ENCODE results near the gene CRYBG2.

CRYBG2 gene

DNA sequence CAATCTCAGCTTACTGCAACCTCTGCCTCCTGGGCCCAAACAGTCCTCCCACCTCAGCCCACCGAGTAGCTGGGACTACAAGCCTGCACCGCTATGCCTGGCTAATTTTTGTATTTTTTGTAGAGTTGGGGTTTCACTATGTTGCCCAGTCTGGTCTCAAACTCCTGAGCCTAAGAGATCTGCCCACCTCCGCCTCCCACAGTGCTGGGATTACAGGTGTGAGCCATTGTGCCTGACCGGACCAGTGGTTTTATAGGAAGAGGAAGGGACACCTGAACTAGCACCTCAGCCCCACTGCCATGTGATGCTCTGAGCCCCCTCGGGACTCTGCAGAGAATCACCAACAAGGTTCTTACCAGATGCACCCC lies 4.1 kb downstream of the CRYBG2 start:
- TF ChIP-seq, protein P1, sequence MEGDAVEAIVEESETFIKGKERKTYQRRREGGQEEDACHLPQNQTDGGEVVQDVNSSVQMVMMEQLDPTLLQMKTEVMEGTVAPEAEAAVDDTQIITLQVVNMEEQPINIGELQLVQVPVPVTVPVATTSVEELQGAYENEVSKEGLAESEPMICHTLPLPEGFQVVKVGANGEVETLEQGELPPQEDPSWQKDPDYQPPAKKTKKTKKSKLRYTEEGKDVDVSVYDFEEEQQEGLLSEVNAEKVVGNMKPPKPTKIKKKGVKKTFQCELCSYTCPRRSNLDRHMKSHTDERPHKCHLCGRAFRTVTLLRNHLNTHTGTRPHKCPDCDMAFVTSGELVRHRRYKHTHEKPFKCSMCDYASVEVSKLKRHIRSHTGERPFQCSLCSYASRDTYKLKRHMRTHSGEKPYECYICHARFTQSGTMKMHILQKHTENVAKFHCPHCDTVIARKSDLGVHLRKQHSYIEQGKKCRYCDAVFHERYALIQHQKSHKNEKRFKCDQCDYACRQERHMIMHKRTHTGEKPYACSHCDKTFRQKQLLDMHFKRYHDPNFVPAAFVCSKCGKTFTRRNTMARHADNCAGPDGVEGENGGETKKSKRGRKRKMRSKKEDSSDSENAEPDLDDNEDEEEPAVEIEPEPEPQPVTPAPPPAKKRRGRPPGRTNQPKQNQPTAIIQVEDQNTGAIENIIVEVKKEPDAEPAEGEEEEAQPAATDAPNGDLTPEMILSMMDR (IDR thresholded peaks at IDR 0.05; ENCODE audit: control insufficient read depth, extremely low read depth, insufficient read depth) = no peak
- DNase-seq (ENCODE audit: low read depth) = no peak
- no peak overlapping the region for H3K4me3 ChIP-seq (ENCODE audit: low read depth, low read length)

DNA sequence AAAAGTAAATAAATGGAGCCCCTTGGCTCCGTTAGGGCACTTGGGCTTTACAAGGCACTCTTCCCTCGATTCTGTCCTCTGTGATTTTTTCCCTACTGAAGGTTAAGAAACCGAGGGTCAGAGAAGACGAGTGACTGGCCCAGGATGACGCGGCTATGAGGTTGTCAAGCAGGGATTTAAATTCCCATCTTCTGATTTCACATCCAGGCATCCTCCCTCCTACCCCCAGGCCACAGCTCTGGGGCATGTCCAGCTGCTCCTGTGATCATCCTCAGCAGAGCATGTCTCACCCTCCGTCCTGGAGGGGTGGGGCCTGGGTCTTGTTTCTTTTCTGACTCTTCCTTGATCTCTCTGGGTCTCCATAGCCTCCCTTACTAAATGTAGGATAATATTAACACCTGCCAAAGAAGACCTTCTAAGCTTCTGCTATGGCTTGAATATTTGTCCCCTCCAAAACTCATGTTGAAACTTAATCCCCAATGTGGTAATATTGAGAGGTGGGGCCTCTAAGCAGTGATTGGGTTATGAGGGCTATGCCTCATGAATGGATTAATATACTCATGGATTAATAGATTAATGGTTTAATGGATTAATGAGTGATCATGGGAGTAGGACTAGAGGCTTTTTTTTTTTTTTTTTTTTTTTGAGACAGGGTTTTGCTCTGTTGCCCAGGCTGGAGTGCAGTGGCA lies 4.6 kb downstream of the CRYBG2 start:
- no peak for DNase-seq (ENCODE audit: low read depth)
- TF ChIP-seq, protein P1 (IDR thresholded peaks at IDR 0.05; ENCODE audit: control insufficient read depth, extremely low read depth, insufficient read depth) = no peak

DNA sequence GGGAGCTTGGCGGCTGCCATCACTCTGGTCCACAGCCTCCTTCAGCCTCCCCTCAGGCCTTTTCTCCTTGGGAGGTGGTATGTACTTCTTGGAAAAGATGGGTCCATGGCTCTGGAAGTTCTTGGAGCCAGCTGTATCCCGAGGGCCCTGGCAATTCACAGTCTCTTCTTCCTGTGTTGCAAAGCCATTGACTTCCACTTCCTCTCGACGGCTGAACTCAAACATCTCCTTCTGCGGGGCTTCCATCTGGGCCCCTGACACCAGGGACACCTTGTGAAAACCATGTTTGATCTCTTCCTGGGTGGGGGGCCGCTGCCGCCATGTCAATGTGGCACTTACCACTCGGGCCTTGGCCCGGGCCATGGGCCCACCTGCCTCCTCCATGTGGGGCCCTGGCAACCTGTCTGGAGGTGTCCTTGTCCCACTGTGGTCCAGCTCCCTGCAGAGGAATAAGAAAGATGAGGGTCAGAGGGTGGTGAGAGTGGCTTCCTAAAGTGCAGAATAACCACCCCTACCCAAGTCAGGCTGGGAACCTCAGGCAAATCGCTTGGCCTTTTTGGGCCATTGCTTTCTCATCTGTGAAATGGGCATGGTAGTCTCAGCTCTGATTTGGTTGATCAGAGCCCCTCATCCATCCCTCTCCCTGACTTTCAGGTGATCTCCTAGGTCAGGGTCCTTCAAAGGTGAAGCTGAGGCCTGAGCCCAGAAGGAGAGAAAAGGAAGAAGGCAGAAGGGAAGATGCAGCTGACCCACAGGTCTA lies 7.5 kb downstream of the CRYBG2 start:
- TF ChIP-seq, protein P1 (IDR thresholded peaks at IDR 0.05; ENCODE audit: control insufficient read depth, extremely low read depth, insufficient read depth) = no peak
- no peak for DNase-seq (ENCODE audit: low read depth)
- no peak overlapping the region for H3K4me3 ChIP-seq (ENCODE audit: low read depth, low read length)

More for the DNA sequence above, 4.6 kb downstream of the CRYBG2 start:
- no peak overlapping the region for H3K4me3 ChIP-seq (ENCODE audit: low read depth, low read length)

DNA sequence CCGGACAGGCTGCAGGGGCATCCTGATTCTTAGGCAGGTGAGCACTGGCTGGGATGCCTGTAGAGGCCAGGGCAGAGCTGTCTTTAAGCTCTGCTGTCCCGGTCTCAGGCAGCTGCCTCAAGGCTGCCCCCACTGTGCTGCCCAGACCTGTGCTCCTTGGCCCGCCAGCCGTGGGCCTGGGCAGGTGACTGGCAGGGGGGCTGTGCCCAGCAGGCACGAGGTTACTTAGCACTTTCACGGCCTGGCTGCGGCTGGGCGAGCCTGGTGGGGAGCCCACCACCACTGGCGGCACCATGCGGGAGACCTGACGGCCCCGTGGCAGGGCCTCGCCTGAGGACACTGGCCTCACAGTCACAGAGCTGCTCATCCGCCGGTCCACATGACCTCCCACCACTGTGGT lies 8.2 kb downstream of the CRYBG2 start:
- H3K4me3 ChIP-seq (ENCODE audit: low read depth, low read length) = no peak overlapping the region
- TF ChIP-seq, protein P1 (IDR thresholded peaks at IDR 0.05; ENCODE audit: control insufficient read depth, extremely low read depth, insufficient read depth) = no peak
- DNase-seq (ENCODE audit: low read depth) = no peak

DNA sequence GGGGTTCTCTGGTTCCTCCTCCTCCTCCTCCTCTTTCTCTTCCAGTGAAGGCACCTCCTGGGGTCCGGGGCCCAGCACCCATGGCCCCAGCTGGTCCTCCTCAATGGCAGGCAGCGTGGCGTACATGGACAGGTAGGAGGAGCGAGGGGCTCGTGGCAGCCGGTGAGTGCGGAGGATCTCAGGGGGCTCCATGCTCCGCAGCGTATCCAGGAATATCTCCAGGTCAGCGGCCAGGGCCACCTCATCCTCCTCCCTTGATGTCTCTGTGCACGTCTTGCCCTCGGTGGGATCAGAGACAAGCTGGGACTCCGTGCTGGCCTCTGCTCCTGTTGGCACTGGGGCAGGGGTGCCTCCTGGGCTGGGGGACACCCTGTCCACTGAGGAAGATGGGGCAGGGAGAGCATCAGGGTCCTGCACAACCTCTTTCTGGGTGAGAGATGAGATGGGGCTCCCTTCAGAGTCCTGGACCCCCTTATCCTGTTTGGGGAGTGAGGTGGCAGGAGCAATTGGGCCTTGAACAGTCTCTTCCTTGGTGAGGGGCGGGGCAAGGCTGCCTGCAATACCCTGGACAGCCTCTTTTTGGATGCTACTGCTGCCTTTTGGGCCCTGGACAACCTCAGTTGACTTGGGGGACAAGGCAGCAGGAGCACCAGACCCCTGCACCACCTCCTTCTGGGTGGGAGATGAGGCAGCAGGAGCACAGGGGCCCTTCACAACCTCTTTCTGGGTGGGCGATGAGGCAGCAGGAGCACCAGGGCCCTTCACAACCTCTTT lies 9.6 kb downstream of the CRYBG2 start:
- no peak overlapping the region for H3K4me3 ChIP-seq (ENCODE audit: low read depth, low read length)
- DNase-seq (ENCODE audit: low read depth) = no peak
- TF ChIP-seq, protein P1 (IDR thresholded peaks at IDR 0.05; ENCODE audit: control insufficient read depth, extremely low read depth, insufficient read depth) = no peak

DNA sequence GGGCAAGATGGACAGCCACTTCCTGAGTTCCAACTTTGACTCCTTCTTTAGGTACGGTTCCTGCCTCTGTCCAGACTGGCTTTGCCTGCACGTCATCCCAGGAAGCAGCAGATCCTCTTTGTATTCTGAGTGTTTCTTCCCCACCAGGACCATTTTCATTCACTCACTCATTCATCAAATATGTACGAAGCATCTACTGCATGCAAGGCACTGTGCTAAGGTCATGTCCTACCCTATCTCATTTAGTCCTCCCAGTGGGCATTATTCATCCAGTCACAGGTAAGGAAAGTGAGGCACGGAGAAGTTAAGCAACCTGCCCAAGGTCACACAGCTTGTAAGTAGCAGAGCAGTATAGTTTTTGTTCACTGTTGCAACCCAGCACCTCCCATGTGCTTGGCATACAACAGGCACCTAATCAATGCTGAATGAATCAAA lies 13.9 kb downstream of the CRYBG2 start:
- no peak for DNase-seq (ENCODE audit: low read depth)
- TF ChIP-seq, protein P1 (IDR thresholded peaks at IDR 0.05; ENCODE audit: control insufficient read depth, extremely low read depth, insufficient read depth) = no peak
- no peak overlapping the region for H3K4me3 ChIP-seq (ENCODE audit: low read depth, low read length)

Measured in LNCaP clone FGC (cell line).